ENCODE measurements around the gene INO80D. TPM values are rescaled to one million over a fixed set of nuclear protein-coding genes. Genes with fewer than 3 reads are reported as not detected.
"Not testable (repeated sequence)": the region's sequence is repeated elsewhere in the genome, so short reads cannot be mapped to it uniquely, and the experiment has no call there.

INO80D gene
- total RNA-seq, 3 donors from 2014 or later: 16.3 to 29.9 (median 19.3) TPM

DNA sequence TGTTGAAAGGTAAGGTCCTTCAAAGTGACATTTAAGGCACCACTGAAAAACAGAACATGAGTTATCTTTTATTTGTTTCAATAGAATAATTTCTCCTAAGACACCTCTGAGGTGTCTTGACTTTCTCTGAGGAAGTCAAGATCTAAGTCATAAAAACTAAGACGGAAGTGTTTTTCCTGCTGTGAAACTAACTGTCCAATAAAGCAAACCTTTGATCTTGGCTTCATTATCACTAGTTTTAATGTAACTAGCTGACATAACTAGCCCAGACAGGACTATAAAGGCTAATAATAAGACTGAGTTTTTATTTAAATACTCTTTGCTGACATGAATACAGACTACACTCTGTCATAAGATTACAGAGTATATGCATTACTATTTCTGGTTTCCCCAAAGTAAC lies 36.6 kb downstream of the INO80D start:
- Histone ChIP-seq H3K27ac (no peak overlapping the region), H3K9me3 (no peaks in the 10 kb centered on the region), H3K27me3 (no peaks in the 10 kb centered on the region), H3K4me1 (no peaks in the 10 kb centered on the region), H3K4me3 (no peak overlapping the region), H3K36me3 (peaks cover 11% of the 10 kb centered on the region)
- intact Hi-C loops (cut with DNase I; ENCODE audit: low total_unique reads): no loop called here
- DNase-seq (ENCODE audit: low spot score in 2 of 2): no peak
- TF ChIP-seq, protein P1, sequence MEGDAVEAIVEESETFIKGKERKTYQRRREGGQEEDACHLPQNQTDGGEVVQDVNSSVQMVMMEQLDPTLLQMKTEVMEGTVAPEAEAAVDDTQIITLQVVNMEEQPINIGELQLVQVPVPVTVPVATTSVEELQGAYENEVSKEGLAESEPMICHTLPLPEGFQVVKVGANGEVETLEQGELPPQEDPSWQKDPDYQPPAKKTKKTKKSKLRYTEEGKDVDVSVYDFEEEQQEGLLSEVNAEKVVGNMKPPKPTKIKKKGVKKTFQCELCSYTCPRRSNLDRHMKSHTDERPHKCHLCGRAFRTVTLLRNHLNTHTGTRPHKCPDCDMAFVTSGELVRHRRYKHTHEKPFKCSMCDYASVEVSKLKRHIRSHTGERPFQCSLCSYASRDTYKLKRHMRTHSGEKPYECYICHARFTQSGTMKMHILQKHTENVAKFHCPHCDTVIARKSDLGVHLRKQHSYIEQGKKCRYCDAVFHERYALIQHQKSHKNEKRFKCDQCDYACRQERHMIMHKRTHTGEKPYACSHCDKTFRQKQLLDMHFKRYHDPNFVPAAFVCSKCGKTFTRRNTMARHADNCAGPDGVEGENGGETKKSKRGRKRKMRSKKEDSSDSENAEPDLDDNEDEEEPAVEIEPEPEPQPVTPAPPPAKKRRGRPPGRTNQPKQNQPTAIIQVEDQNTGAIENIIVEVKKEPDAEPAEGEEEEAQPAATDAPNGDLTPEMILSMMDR (IDR thresholded peaks at IDR 0.05): no peak
- TF ChIP-seq POLR2AphosphoS5 (IDR thresholded peaks at IDR 0.05) (no peak), POLR2A (IDR thresholded peaks at IDR 0.05) (no peak)

DNA sequence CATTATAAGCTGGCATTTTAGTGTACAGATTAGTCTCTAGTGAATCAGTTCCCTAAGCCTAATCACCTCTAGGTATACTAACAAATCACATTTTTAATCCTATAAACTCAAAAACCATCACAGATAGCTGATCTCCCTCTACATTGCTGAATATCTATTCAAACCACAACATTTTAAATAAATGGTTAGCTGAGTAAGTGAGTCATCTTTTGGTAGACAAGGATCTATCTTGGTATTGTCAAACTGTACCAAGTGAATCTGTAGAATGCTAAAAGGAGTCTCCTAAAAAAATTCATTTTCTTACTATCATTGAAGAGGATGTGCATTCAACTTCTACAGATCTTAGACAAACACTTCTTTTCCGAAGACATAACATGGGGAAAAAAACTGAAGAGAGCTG lies 40.7 kb downstream of the INO80D start:
- Histone ChIP-seq H3K27ac (no peak overlapping the region), H3K4me1 (no peaks in the 10 kb centered on the region), H3K9me3 (no peaks in the 10 kb centered on the region), H3K27me3 (no peaks in the 10 kb centered on the region), H3K36me3 (peaks cover 15% of the 10 kb centered on the region), H3K4me3 (no peak overlapping the region)
- intact Hi-C loops (cut with DNase I; ENCODE audit: low total_unique reads): no loop called here
- no peak for DNase-seq (ENCODE audit: low spot score in 2 of 2)
- TF ChIP-seq, protein P1 (IDR thresholded peaks at IDR 0.05): no peak
- TF ChIP-seq POLR2AphosphoS5 (IDR thresholded peaks at IDR 0.05) (no peak), POLR2A (IDR thresholded peaks at IDR 0.05) (no peak)

DNA sequence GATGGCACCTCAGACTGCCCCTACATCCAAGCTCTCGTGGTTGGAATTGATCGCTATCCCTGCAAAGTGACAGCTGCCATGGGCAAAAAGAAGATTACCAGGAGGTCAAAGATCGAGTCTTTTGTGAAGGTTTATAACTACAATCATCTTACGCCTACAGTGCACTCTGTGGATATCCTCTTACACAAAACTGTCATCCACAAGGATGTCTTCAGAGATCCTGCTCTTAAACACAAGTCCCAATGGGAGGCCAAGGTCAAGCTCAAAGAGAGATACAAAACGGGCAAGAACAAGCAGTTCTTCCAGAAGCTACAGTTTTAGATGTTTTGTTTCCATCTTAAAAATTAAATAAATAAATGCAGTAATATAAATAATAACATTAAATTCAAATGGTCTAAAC lies 45.4 kb downstream of the INO80D start:
- Histone ChIP-seq H3K4me3 (no peak overlapping the region), H3K36me3 (peaks cover 8% of the 10 kb centered on the region), H3K4me1 (no peaks in the 10 kb centered on the region), H3K27me3 (no peaks in the 10 kb centered on the region), H3K9me3 (no peaks in the 10 kb centered on the region), H3K27ac (no peak overlapping the region)
- no peak for TF ChIP-seq POLR2AphosphoS5 (IDR thresholded peaks at IDR 0.05)
- TF ChIP-seq, protein P1 (IDR thresholded peaks at IDR 0.05): no peak
- TF ChIP-seq POLR2A (IDR thresholded peaks at IDR 0.05): no peak
- intact Hi-C loops (cut with DNase I; ENCODE audit: low total_unique reads): no loop called here
- DNase-seq (ENCODE audit: low spot score in 2 of 2): no peak

DNA sequence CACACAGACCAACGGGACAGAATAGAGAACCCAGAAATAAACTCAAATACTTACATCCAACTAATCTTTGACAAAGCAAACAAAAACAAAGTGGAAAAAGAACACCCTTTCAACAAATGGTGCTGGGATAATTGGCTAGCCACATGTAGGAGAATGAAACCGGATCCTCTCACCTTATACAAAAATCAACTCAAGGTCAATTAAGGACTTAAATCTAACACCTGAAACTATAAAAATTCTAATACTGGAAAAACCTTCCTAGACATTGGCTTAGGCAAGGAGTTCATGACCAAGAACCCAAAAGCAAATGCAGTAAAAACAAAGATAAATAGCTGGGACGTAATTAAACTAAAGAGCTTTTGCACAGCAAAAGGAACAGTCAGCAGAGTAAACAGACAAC lies 50.6 kb downstream of the INO80D start:
- H3K4me1 ChIP-seq; DNase-seq (ENCODE audit: low spot score in 2 of 2); H3K27me3 ChIP-seq; H3K36me3 ChIP-seq; H3K27ac ChIP-seq; H3K4me3 ChIP-seq; H3K9me3 ChIP-seq; intact Hi-C loops (cut with DNase I; ENCODE audit: low total_unique reads): not testable (repeated sequence)

DNA sequence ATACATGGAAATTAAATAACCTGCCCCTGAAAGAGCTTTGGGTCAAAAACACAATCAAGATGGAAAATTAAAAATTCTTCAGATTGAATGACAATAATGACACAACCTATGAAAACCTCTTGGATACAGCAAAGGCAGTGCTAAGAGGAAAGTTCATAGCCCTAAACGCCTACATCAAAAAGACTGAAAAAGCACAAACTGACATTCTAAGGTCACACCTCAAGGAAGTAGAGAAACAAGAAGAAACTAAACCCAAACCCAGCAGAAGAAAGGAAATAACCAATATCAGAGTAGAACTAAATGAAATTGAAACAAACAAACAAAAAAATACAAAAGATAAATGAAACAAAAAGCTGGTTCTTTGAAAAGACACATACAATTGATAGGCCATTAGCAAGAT lies 52.5 kb downstream of the INO80D start:
- H3K4me1 ChIP-seq; H3K27me3 ChIP-seq; H3K36me3 ChIP-seq; H3K9me3 ChIP-seq; intact Hi-C loops (cut with DNase I; ENCODE audit: low total_unique reads); H3K4me3 ChIP-seq; H3K27ac ChIP-seq; DNase-seq (ENCODE audit: low spot score in 2 of 2): not testable (repeated sequence)

DNA sequence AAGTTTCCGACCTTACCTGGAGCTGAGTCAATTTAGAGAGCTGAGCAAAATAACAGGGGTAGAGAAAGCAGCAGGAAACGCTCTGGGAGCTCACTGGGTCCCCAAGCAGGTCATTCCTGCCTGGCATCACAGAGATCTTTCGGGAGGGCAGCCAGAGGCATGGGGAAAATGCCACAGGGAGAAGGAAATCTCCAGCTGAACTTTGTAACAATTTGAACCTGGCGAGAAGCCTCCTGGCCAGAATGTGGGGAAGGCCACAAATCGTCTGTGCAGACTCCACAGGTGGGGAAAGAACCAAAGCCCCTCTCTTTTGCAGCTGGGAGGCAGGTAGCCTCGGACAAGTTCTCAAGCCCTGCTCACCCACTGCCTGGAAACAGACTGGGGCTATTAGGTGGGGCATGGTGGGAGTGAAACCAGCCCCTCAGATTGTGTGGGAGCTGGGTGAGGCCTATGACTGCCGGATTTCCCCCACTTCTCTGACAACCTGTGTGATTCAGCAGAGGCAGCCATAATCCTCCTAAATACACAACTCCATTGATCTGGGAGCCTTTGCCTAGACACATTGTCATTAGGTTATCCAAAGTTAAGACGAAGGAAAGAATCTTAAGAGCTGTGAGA lies 53.9 kb downstream of the INO80D start:
- H3K27ac ChIP-seq: no peak overlapping the region
- H3K9me3 ChIP-seq: no peaks in the 10 kb centered on the region
- H3K4me3 ChIP-seq: no peak overlapping the region
- H3K36me3 ChIP-seq: peaks cover 7% of the 10 kb centered on the region
- intact Hi-C loops (cut with DNase I; ENCODE audit: low total_unique reads): no loop called here
- H3K4me1 ChIP-seq: no peaks in the 10 kb centered on the region
- TF ChIP-seq POLR2AphosphoS5 (IDR thresholded peaks at IDR 0.05) (no peak), POLR2A (IDR thresholded peaks at IDR 0.05) (no peak)
- TF ChIP-seq, protein P1 (IDR thresholded peaks at IDR 0.05): no peak
- no peaks in the 10 kb centered on the region for H3K27me3 ChIP-seq
- no peak for DNase-seq (ENCODE audit: low spot score in 2 of 2)

Data from breast epithelium (tissue), 4 donors.